ENCODE results near the gene TMEM116. TPM values are rescaled to one million over a fixed set of nuclear protein-coding genes. Genes with fewer than 3 reads are reported as not detected.

TMEM116 gene
- total RNA-seq, 1 donor from 2014 or later = 10.7 TPM

GRCh38 chr12:111932241-111932640 is 80.7 kb downstream of the TMEM116 start:
- no peaks in the 10 kb centered on the region for H3K36me3 ChIP-seq (ENCODE audit: control insufficient read depth, insufficient read depth, low read length)
- H3K4me3 ChIP-seq (ENCODE audit: low read depth, low read length) = no peak overlapping the region
- no peaks in the 10 kb centered on the region for H3K27me3 ChIP-seq (ENCODE audit: control insufficient read depth, insufficient read depth, low read length)
- no peak for DNase-seq (ENCODE audit: low read depth)
- TF ChIP-seq CTCF (IDR thresholded peaks at IDR 0.05; ENCODE audit: insufficient read depth, low read length, poor library complexity, severe bottlenecking) = no peak

- TF ChIP-seq CTCF (IDR thresholded peaks at IDR 0.05; ENCODE audit: insufficient read depth, low read length, poor library complexity, severe bottlenecking) = no peak
- H3K27me3 ChIP-seq (ENCODE audit: control insufficient read depth, insufficient read depth, low read length) = no peaks in the 10 kb centered on the region
- DNase-seq (ENCODE audit: low read depth) = no peak
- no peaks in the 10 kb centered on the region for H3K36me3 ChIP-seq (ENCODE audit: control insufficient read depth, insufficient read depth, low read length)
- no peak overlapping the region for H3K4me3 ChIP-seq (ENCODE audit: low read depth, low read length)
Observed at GRCh38 chr12:111927346-111927745, 85.6 kb downstream of the TMEM116 start.

- Histone ChIP-seq H3K27me3 (ENCODE audit: control insufficient read depth, insufficient read depth, low read length) (no peaks in the 10 kb centered on the region), H3K4me3 (ENCODE audit: low read depth, low read length) (no peak overlapping the region), H3K36me3 (ENCODE audit: control insufficient read depth, insufficient read depth, low read length) (no peaks in the 10 kb centered on the region)
- DNase-seq (ENCODE audit: low read depth) = no peak
- TF ChIP-seq CTCF (IDR thresholded peaks at IDR 0.05; ENCODE audit: insufficient read depth, low read length, poor library complexity, severe bottlenecking) = no peak
Observed at GRCh38 chr12:111926631-111927030, 86.3 kb downstream of the TMEM116 start.

- no peak for TF ChIP-seq CTCF (IDR thresholded peaks at IDR 0.05; ENCODE audit: insufficient read depth, low read length, poor library complexity, severe bottlenecking)
- Histone ChIP-seq H3K27me3 (ENCODE audit: control insufficient read depth, insufficient read depth, low read length) (no peaks in the 10 kb centered on the region), H3K36me3 (ENCODE audit: control insufficient read depth, insufficient read depth, low read length) (no peaks in the 10 kb centered on the region), H3K4me3 (ENCODE audit: low read depth, low read length) (no peak overlapping the region)
- no peak for DNase-seq (ENCODE audit: low read depth)
Observed at GRCh38 chr12:111925171-111925570, 87.8 kb downstream of the TMEM116 start.

GRCh38 chr12:111907740-111908139 is 105.2 kb downstream of the TMEM116 start:
- Histone ChIP-seq H3K4me3 (ENCODE audit: low read depth, low read length) (no peak overlapping the region), H3K27me3 (ENCODE audit: control insufficient read depth, insufficient read depth, low read length) (no peaks in the 10 kb centered on the region), H3K36me3 (ENCODE audit: control insufficient read depth, insufficient read depth, low read length) (no peaks in the 10 kb centered on the region)
- TF ChIP-seq CTCF (IDR thresholded peaks at IDR 0.05; ENCODE audit: insufficient read depth, low read length, poor library complexity, severe bottlenecking) = no peak
- no peak for DNase-seq (ENCODE audit: low read depth)

GRCh38 chr12:111905502-111905901 is 107.5 kb downstream of the TMEM116 start:
- no peak for DNase-seq (ENCODE audit: low read depth)
- no peaks in the 10 kb centered on the region for H3K27me3 ChIP-seq (ENCODE audit: control insufficient read depth, insufficient read depth, low read length)
- no peak overlapping the region for H3K4me3 ChIP-seq (ENCODE audit: low read depth, low read length)
- H3K36me3 ChIP-seq (ENCODE audit: control insufficient read depth, insufficient read depth, low read length) = no peaks in the 10 kb centered on the region
- no peak for TF ChIP-seq CTCF (IDR thresholded peaks at IDR 0.05; ENCODE audit: insufficient read depth, low read length, poor library complexity, severe bottlenecking)

Data from kidney epithelial cell (primary cell).